Activated CD8-positive, alpha-beta memory T cell treated with anti-CD3 and anti-CD28 coated beads for 36 hours (primary cell): Measurements from ENCODE around the gene HSPA12B. TPM values are rescaled to one million over a fixed set of nuclear protein-coding genes. Genes with fewer than 3 reads are reported as not detected.

Experiments used
- CTCF ChIA-PET: fragments of 350-600 bp; sonication (Branson Sonifier 250); formaldehyde crosslinking; loops from one replicate; lab custom pipeline; 2021; ENCODE audit warnings: antibody characterized with exemption; lab: Charles Lee
- POLR2A ChIA-PET: fragments of 350-600 bp; sonication (Branson Sonifier 250); formaldehyde crosslinking; loops from one replicate; lab custom pipeline; 2021; ENCODE audit warnings: antibody characterized with exemption; lab: Charles Lee
- total RNA-seq, 2 experiments: library from RNA; stranded (reverse); gene quantifications; one replicate each; pipeline ENCODE4 v1.2.3, GENCODE V29; 2021

HSPA12B gene
- total RNA-seq, 2 experiments from 2014 or later, result not detected

- ChIA-PET POLR2A (no interaction called here), CTCF (no interaction called here)
Measured at GRCh38 chr20:3721912-3722311, 10.6 kb upstream of the HSPA12B start.

GRCh38 chr20:3723284-3723683 lies 9.2 kb upstream of the HSPA12B start:
- ChIA-PET POLR2A (no interaction called here), CTCF (interaction anchor here (1.1 kb wide), 1 partner anchor 11 kb away, joined by 3 read pairs; no protein-coding TSS in a partner anchor)

DNA sequence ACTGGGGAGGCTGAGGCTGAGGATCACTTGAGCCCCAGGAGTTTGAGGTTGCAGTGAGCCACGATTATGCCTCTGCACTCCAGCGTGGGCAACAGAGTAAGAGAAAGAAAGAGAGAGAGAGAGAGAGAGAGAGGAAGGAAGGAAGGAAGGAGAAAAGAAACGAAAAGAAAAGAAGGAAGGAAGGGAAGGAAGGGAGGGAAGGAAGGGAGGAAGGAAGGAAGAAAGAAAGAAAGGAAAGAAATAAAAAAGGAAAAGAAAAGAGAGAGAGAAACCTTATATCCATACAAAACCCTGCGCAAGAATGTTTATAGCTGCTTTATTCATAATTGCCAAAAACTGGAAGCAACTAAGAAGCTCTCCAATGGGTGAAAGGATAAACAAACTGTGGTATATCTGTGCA lies 8.1 kb upstream of the HSPA12B start:
- ChIA-PET POLR2A (no interaction called here), CTCF (interaction anchor here (1.1 kb wide), 1 partner anchor 10 kb away, joined by 3 read pairs; no protein-coding TSS in a partner anchor)

- ChIA-PET POLR2A (no interaction called here), CTCF (interaction anchor here (1.7 kb wide), 1 partner anchor 17 kb away, joined by 7 read pairs; no protein-coding TSS in a partner anchor)
Measured at GRCh38 chr20:3727401-3728021, 5.0 kb upstream of the HSPA12B start.

DNA sequence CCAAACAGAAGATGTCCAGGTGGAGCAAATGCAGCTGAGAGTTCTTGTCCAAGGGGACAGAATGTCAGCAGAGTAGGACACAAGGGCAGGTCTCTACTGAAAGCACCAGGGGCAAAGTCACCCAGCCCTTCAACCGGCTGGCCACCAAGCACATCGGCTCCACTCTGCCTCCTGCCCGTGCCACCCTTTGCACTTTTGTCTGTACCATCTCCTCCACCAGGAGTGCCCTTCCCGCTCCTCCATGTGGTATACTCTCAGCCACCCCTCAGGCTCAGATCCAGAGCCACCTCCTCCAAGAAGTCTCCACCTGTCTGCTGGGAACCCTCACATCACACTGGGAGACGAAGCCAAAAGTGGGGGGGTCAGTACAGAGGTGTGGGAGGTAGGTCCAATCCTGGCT lies 4.1 kb upstream of the HSPA12B start:
- ChIA-PET CTCF (interaction anchor here (1.7 kb wide), 1 partner anchor 18 kb away, joined by 7 read pairs; no protein-coding TSS in a partner anchor), POLR2A (no interaction called here)

DNA sequence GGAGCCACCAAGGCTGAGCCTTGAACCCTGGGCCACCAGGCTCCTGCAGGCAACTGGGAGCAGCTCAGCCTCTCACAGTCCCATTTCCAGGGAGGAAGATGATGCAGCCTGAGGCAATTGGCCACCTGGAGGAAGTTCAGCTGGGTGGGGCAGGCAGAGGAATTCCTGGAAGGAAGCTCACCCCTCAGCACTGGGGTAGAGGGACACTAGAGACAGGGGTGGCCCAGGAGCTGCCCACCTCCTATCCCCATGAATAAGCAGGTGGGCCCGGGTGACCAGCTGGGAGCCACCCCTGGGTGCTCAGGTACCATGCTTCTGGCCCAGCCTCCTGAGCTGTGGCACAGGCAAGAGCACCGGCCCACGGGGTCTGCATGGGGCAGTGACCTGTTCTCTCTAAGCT lies 3.6 kb upstream of the HSPA12B start:
- ChIA-PET CTCF (no interaction called here), POLR2A (no interaction called here)

GRCh38 chr20:3729378-3729777 lies 3.1 kb upstream of the HSPA12B start:
- CTCF ChIA-PET, result interaction anchor here (1.9 kb wide), 1 partner anchor 19 kb away, joined by 7 read pairs; no protein-coding TSS in a partner anchor
- POLR2A ChIA-PET, result no interaction called here

DNA sequence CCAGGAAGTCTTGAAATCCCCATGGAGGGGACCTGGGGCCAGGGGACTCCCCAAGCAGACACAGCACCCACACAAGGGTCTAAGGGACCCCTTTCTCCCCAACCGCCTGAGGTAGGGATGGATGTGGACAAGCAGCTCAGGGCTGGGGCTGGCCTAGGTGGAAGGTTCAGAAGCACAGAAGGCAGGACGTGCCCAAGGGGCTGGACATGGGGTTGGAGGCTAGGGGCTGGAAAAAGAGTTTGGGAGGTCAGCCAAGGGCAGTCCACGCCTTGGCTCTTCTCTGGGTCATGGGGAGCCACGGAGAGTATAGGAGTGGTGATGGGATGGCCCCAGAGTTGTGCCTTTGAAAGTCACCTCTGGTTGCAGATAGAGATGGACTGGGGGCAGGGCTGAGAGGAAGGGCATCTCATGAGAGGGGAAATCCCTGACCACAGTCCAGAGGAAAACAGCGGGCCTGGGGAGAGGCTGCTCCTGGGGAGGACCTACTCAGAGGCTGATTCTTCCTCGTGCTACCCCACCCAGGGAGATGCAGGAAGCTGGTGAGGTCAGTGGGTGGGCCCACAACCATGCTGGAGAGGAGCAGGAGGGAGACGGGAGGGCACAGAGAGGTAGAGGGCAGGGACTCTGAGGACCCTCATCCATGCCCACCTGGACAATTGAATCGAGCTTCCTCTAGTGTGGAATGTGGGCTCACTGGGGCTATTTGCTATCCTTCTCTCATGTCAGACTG lies 2.5 kb upstream of the HSPA12B start:
- ChIA-PET POLR2A (no interaction called here), CTCF (interaction anchor here (1.9 kb wide), 1 partner anchor 19 kb away, joined by 7 read pairs; no protein-coding TSS in a partner anchor)

- CTCF ChIA-PET, result interaction anchor here (1.9 kb wide), 1 partner anchor 20 kb away, joined by 7 read pairs; no protein-coding TSS in a partner anchor
- POLR2A ChIA-PET, result no interaction called here
Measured at GRCh38 chr20:3730803-3731672, 1.4 kb upstream of the HSPA12B start.

- POLR2A ChIA-PET, result no interaction called here
Measured at GRCh38 chr20:3731944-3732326, 550 bp upstream of the HSPA12B start.

GRCh38 chr20:3733119-3733995 lies 872 bp downstream of the HSPA12B start:
- ChIA-PET POLR2A (no interaction called here), CTCF (interaction anchor here (1.2 kb wide), 1 partner anchor 56 kb away, joined by 3 read pairs; no protein-coding TSS in a partner anchor)

More at GRCh38 chr20:3731944-3732326, 550 bp upstream of the HSPA12B start:
- CTCF ChIA-PET, result interaction anchor here (0.6 kb wide), 1 partner anchor 61 kb away, joined by 3 read pairs; no protein-coding TSS in a partner anchor

DNA sequence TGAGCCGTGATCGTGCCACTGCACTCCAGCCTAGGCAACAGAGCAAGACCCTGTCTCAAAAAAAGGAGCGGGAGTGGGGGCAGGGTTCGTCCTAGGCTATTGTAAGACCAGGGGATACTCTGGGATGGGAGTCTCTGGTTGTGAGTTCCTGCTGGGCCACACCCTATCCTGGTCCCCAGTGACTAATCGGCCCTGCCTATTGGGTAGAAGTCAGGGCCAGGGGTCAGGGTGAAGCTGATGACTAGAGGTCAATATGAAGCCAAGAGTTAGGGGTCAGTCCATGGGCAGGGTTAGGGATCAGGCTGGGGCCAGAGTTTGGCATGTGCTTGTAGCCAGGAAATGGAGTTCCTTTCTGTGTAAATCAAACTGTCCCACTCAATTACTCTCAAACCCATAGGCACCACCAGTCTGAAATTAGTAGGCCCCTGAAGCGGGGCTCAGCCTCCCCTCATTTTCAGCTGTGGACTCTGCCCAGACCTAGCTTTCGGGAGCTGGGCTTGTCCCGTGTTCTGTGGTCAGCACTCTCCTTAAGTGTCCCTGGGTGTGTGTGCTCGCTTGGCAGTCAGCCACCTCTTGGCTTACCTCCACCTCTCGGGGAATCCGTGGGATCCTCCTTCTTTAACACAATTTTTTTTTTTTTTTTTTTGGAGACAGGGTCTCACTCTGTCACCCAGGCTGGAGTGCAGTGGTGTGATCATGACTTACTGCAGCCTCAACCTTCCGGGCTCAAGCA lies 1.8 kb downstream of the HSPA12B start:
- ChIA-PET CTCF (interaction anchor here (1.0 to 1.2 kb wide), 3 partner anchors 10 to 57 kb away, joined by 3 read pairs; no protein-coding TSS in a partner anchor), POLR2A (no interaction called here)

GRCh38 chr20:3735768-3736167 lies 3.3 kb downstream of the HSPA12B start:
- CTCF ChIA-PET, result interaction anchor here (0.7 kb wide), 1 partner anchor 11 kb away, joined by 3 read pairs; no protein-coding TSS in a partner anchor
- POLR2A ChIA-PET, result no interaction called here

- ChIA-PET POLR2A (no interaction called here), CTCF (no interaction called here)
Measured at GRCh38 chr20:3738111-3739053, 5.9 kb downstream of the HSPA12B start.

DNA sequence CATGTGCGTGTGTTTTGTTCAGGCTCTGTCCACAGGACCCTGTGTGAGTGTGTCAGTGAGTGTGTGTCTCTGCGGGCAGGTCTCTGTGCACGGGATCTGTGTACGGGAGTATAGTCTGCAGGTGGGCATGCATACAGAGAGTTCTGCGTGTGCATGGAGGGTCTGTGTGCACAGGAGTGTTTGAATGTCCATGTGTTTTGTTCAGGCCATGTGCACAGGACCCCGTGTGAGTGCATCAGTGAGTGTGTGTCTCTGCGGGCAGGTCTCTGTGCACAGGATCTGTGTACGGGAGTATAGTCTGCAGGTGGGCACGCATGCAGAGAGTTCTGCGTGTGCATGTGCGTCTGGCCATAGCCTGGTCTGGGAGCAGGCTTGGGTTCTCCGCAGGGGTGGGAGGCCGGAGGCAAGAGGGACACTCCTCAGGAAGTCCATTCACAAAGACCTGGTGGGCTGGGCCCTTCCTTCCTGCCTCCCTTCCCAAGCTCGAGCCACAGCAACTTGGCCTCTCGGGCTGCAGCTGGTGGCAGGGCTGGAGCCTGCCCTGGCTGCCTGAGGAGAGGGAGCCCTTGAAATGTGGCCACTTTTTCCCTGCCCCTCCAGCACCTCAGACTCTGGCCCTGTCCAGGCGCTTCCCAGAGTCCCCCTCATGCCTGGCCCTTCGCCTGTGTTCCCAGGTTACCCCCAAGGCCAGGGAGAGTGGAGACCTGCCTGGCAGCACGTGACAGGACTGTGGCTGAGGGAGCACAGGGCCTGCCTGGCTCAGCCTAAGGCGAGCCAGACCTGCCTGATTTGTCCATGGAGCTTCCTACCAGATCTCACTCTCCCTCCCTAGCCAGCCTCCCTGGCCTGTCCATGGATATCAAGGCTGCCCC lies 6.8 kb downstream of the HSPA12B start:
- ChIA-PET POLR2A (no interaction called here), CTCF (no interaction called here)

DNA sequence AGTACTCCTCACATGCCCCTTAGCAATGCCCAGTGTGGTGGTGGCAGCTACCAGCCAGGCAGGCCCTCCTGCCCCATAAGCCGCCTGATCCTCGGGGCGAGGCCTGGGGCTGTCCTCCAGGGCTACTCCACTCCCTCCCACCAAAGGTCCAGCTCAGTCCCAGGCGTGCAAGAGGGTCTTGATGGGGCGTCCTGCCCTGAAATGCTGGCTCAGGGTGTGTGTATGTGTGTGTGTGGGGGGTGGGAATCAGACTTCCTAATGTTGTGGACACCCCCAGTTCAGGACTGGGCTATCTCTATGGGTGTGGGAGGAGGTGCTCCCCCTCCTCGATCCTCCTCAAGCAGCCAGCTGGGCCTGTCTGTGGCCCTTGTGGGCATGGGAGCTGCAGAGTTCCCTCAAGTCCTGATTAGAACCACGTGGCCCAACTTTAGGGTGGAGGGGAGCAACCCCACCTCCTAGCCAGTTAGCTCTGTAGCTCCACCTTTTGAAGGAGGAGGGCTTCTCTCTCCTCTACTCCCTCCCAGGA lies 7.5 kb downstream of the HSPA12B start:
- CTCF ChIA-PET, result no interaction called here
- POLR2A ChIA-PET, result no interaction called here
